ENCODE results near the gene HIGD1A.

GRCh38 chr3:42758126-42758525 is 46.2 kb downstream of the HIGD1A start:
- TF ChIP-seq CTCF (conservative IDR thresholded peaks at IDR 0.05; ENCODE audit: low read length) (no peak), EZH2phosphoT487 (IDR thresholded peaks at IDR 0.05; ENCODE audit: borderline replicate concordance, low read depth, low read length) (no peak)

All from OCI-LY7 (cell line).